ENCODE data around the gene WDR5.

- TF ChIP-seq CTCF (conservative IDR thresholded peaks at IDR 0.05; ENCODE audit: low read depth in 2 of 2) (no peak), POLR2AphosphoS5 (IDR thresholded peaks at IDR 0.05; ENCODE audit: low read depth) (no peak), EZH2phosphoT487 (IDR thresholded peaks at IDR 0.05; ENCODE audit: unreplicated experiment) (no peak)
These were observed 475 bp downstream of the WDR5 start for GRCh38 chr9:134136118-134136995.
